ENCODE measurements around the gene C19orf53. TPM values are rescaled to one million over a fixed set of nuclear protein-coding genes. Genes with fewer than 3 reads are reported as not detected.
A peak's percentile ranks its signal among the peaks of the same experiment; 100 is the strongest.
"Not testable (repeated sequence)": the region's sequence is repeated elsewhere in the genome, so short reads cannot be mapped to it uniquely, and the experiment has no call there.

C19orf53 gene
- total RNA-seq, 2 donors from 2014 or later, result 47.7 to 103 TPM

DNA sequence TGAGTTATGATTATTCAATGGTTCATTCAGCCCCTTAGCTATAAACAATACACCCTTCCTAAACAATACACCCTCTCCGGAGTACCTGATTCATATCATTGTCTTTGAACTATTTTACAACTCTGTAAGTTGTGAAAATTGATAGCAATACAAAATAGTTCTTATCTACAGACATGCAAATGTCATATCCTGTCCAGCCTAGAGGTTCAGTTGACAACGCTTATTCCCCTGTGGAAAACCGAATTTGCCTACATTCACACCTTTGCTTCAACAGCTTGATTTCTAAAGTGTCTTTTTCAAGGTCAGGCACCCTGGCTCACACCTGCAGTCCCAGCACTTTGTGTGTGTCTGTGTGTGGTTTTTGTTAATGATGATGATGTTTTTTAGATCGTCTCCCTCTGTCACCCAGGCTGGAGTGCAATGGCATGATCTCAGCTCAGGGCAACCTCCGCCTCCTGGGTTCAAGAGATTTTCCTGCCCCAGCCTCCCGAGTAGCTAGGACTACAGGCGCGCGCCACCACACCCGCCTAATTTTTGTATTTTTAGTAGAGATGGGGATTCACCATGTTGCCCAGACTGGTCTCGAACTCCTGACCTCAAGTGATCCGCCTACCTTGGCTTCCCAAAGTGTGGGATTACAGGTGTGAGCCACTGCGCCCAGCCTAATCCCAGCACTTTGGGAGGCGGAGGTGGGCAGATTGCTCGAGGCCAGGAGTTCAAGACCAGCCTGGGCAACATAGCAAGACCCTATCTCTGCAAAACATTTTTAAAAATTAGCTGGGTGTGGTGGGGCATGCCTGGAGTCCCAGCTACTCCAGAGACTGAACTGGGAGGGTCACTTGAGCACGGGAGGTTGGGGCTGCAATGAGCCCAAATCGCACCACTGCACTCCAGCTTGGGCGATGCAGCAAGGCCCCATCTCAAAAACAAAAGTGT, 9.6 kb downstream of the C19orf53 start:
- no peak for DNase-seq
- TF ChIP-seq POLR2A (IDR thresholded peaks at IDR 0.05), result no peak
- TF ChIP-seq, protein P1, sequence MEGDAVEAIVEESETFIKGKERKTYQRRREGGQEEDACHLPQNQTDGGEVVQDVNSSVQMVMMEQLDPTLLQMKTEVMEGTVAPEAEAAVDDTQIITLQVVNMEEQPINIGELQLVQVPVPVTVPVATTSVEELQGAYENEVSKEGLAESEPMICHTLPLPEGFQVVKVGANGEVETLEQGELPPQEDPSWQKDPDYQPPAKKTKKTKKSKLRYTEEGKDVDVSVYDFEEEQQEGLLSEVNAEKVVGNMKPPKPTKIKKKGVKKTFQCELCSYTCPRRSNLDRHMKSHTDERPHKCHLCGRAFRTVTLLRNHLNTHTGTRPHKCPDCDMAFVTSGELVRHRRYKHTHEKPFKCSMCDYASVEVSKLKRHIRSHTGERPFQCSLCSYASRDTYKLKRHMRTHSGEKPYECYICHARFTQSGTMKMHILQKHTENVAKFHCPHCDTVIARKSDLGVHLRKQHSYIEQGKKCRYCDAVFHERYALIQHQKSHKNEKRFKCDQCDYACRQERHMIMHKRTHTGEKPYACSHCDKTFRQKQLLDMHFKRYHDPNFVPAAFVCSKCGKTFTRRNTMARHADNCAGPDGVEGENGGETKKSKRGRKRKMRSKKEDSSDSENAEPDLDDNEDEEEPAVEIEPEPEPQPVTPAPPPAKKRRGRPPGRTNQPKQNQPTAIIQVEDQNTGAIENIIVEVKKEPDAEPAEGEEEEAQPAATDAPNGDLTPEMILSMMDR (IDR thresholded peaks at IDR 0.05), result no peak
- no peaks in the 10 kb centered on the region for H3K9me3 ChIP-seq
- no peak for ATAC-seq
- intact Hi-C loops (cut with DNase I), result no loop called here
- no peaks in the 10 kb centered on the region for H3K27me3 ChIP-seq
- WGBS, 2 donors, result 74 to 78% methylated on average over 18 of the region's 18 CpGs
- H3K4me3 ChIP-seq, result no peak overlapping the region
- peaks cover 13% of the 10 kb centered on the region for H3K4me1 ChIP-seq
- peaks cover 0 to 2% of the 10 kb centered on the region in 2 donors for H3K36me3 ChIP-seq (replicated peaks in 1 of 2; ENCODE audit: insufficient read depth in 1 of 2, low read depth in 2 of 2)
- H3K27ac ChIP-seq, result no peak overlapping the region

DNA sequence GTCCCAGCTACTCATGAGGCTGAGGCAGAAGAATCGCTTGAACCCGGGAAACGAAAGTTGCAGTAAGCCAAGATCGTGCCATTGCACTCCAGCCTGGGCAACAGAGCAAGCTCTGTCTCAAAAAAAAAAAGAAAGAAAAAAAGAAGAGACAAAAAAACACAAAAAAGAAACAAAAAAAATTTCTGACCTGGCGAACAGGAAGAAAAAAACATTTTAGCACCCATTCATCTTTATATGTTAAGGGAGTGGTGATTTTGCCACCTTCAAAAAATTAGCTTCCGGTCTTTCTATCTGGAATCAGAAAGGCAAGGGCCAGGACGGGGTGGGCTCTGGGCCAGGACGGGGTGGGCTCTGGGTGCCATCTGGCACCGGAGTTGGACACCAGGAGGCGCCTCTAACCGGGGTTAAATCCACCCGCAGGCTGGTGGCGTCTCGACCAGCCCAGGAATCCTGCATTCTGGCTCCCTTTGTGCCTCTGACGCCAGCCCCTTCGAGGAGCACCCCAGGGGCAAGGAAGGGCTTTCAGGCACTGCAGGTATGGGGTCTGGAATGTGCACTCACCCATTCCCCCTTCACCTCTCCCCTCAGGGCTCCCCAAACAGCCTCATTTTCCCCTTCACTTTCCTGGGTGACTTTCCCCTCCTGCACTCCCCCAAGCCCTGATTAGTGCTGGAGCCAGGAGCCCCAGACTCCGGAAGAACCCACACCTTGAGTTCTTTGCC, 10.6 kb downstream of the C19orf53 start:
- 19 to 20% methylated on average over 17 of the region's 17 CpGs for WGBS, 2 donors
- TF ChIP-seq POLR2A (IDR thresholded peaks at IDR 0.05), result no peak
- TF ChIP-seq, protein P1 (IDR thresholded peaks at IDR 0.05), result peak; percentile 59 to 78 (median 73)
- ATAC-seq (peak; percentile 84), DNase-seq (peak; percentile 81 to 89 (median 84))
- H3K4me3 ChIP-seq, result no peak overlapping the region
- peaks cover 13% of the 10 kb centered on the region for H3K4me1 ChIP-seq
- no peaks in the 10 kb centered on the region for H3K9me3 ChIP-seq
- peak overlapping the region in 1 of 4 donors; percentile 50 for H3K27ac ChIP-seq
- H3K36me3 ChIP-seq (replicated peaks in 1 of 2; ENCODE audit: insufficient read depth in 1 of 2, low read depth in 2 of 2), result no peaks in the 10 kb centered on the region
- H3K27me3 ChIP-seq, result no peaks in the 10 kb centered on the region
- intact Hi-C loops (cut with DNase I), result loop anchor here (5.0 kb wide), 1 partner anchor 77 kb away; no protein-coding TSS in a partner anchor

DNA sequence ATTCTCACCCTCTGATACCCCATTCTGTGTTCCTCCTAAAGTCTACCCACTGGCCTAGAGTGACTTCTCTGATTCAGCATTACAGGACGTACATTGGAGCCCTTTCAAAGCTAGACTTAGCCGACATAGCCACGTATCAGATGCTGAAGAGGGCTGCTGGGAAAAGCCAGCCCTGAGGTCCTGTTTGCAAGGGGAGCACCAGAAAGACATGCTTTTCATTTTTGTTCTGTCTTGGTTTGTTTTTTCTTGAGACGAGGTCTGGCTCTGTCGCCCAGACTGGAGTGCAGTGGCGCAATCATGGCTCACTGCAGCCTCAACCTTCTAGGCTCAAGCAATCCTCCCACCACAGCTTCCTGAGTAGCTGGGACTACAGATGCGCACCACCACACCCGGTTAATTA, 14.7 kb downstream of the C19orf53 start:
- H3K9me3 ChIP-seq, result no peaks in the 10 kb centered on the region
- peak in 1 of 4 donors; percentile 45 for DNase-seq
- intact Hi-C loops (cut with DNase I), result loop anchor here (5.0 kb wide), 1 partner anchor 73 kb away; no protein-coding TSS in a partner anchor
- H3K4me1 ChIP-seq, result peaks cover 16% of the 10 kb centered on the region
- 49 to 67% methylated on average over 7 to 8 of the region's 8 CpGs for WGBS, 2 donors
- TF ChIP-seq POLR2A (IDR thresholded peaks at IDR 0.05), result no peak
- TF ChIP-seq, protein P1 (IDR thresholded peaks at IDR 0.05), result no peak
- no peaks in the 10 kb centered on the region for H3K36me3 ChIP-seq (replicated peaks in 1 of 2; ENCODE audit: insufficient read depth in 1 of 2, low read depth in 2 of 2)
- ATAC-seq, result no peak
- H3K4me3 ChIP-seq, result no peak overlapping the region
- H3K27ac ChIP-seq, result peak overlapping the region in 1 of 4 donors; percentile 64
- H3K27me3 ChIP-seq, result no peaks in the 10 kb centered on the region

DNA sequence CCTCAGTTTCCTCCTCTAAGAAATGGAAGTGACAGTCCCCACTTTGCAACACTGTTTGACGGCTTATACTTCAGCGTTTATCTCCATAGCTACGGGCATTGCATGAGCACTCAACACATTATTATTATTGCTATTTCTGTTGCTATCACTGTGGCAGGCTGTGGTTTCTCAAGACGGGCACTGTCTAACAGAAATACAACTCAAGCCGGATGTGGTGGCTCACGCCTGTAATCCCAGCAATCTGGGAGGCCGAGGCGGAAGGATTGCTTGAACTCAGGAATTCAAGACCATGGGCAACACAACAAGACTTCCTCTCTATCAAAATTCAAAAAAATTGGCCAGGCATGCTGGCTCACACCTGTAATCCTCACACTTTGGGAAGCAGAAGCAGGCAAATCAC, 16.1 kb downstream of the C19orf53 start:
- H3K27me3 ChIP-seq, result no peaks in the 10 kb centered on the region
- DNase-seq, result no peak
- ATAC-seq, result no peak
- H3K27ac ChIP-seq, result no peak overlapping the region
- peaks cover 12% of the 10 kb centered on the region for H3K4me1 ChIP-seq
- H3K4me3 ChIP-seq, result no peak overlapping the region
- WGBS, 2 donors, result 59 to 80% methylated on average over 8 of the region's 8 CpGs
- no peaks in the 10 kb centered on the region for H3K36me3 ChIP-seq (replicated peaks in 1 of 2; ENCODE audit: insufficient read depth in 1 of 2, low read depth in 2 of 2)
- intact Hi-C loops (cut with DNase I), result no loop called here
- H3K9me3 ChIP-seq, result no peaks in the 10 kb centered on the region
- TF ChIP-seq, protein P1 (IDR thresholded peaks at IDR 0.05), result no peak
- no peak for TF ChIP-seq POLR2A (IDR thresholded peaks at IDR 0.05)

DNA sequence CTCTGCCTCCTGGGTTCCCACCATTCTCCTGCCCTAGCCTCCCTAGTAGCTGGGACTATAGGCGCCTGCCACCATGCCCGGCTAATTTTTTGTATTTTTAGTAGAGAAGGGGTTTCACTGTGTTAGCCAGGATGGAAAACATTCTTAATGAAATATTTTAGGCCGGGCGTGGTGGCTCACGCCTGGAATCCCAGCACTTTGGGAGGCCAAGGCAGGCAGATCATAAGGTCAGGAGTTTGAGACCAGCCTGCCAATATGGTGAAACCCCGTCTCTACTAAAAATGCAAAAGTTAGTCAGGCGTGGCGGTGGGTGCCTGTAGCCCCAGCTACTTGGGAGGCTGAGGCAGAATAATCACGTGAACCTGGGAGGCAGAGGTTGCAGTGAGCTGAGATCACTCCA, 19.1 kb downstream of the C19orf53 start:
- H3K4me1 ChIP-seq, result peaks cover 33% of the 10 kb centered on the region
- ATAC-seq; intact Hi-C loops (cut with DNase I): not testable (repeated sequence)

More for the DNA sequence above, 19.1 kb downstream of the C19orf53 start:
- not testable (repeated sequence) for H3K27me3 ChIP-seq; H3K4me3 ChIP-seq; H3K9me3 ChIP-seq; DNase-seq; H3K36me3 ChIP-seq (replicated peaks in 1 of 2; ENCODE audit: insufficient read depth in 1 of 2, low read depth in 2 of 2)
- peak overlapping the region in 3 of 4 donors; percentile 85 to 95 (median 92) for H3K27ac ChIP-seq
- 83 to 87% methylated on average over 9 of the region's 9 CpGs for WGBS, 2 donors
